GM12891 (cell line): ENCODE results near the gene FRMD3.

ENCODE experiments used
- POLR2A ChIP-seq: IDR thresholded peaks from 2 replicates; pipeline ENCODE4 v1.6.1; 2011; ENCODE audit warnings: low read depth, low read length, control low read depth
- POU2F2 ChIP-seq: IDR thresholded peaks from 2 replicates; pipeline ENCODE4 v1.6.1; 2011; ENCODE audit warnings: low read depth, mild to moderate bottlenecking, control low read depth, low read length, moderate library complexity
- TAF1 ChIP-seq: IDR thresholded peaks from 2 replicates; pipeline ENCODE4 v1.6.1; 2011; ENCODE audit warnings: low read depth, low read length, control low read depth

DNA sequence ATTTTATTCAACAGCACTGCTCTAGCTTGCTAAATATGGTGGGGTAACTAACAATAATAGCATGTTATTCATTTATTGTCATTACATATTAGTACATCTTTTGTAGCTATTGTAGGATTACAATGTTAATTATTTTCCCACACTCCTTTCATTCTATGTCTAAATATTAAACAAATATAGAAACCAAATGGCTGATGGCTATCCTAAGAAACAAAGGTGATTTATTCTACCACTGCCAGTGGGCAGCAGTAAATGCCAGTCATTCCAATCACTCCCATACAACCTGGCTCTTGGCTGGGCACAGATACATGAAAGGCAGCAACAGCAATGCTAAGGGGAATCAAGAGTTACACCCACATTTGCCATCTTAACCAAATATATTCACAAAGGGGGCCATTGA is 84.1 kb downstream of the FRMD3 start:
- TF ChIP-seq POLR2A (no peak), POU2F2 (no peak), TAF1 (no peak)
